Endothelial cell of umbilical vein (primary cell): ENCODE data around the gene BTAF1. TPM values are rescaled to one million over a fixed set of nuclear protein-coding genes. Genes with fewer than 3 reads are reported as not detected.

Experiments
- BruUV-seq: library from RNA; stranded (reverse); fragments of 400-500 nt; replicated peaks from 2 replicates; lab custom pipeline; 2021; lab: Mats Ljungman, UMichigan
- CTCF ChIA-PET: fragments of 300-600, 350-600 bp; sonication (Branson Sonifier 250); formaldehyde crosslinking; loops from one replicate; lab custom pipeline; 2021; ENCODE audit warnings: antibody characterized with exemption, inconsistent platforms; lab: Charles Lee
- POLR2A ChIA-PET: fragments of 300-600, 350-600 bp; sonication (Branson Sonifier 250); formaldehyde crosslinking; loops from one replicate; lab custom pipeline; 2021; ENCODE audit warnings: antibody characterized with exemption, inconsistent platforms; lab: Charles Lee
- DNase-seq: peaks from one replicate; pipeline ENCODE4 v3.0.0-alpha.2; 2011; ENCODE audit warnings: low read depth, low spot score
- FAIRE-seq: peaks from 2 replicates; lab custom pipeline; 2011; peaks lifted over from hg19 to GRCh38; lab: Jason Lieb, UNC
- H2AFZ ChIP-seq: 2 replicates; pipeline ENCODE4 v1.6.0; 2012; ENCODE audit warnings: low read depth, low read length, control low read depth, inconsistent platforms
- H3K27ac ChIP-seq: 2 replicates; pipeline ENCODE4 v1.5.1; 2011; ENCODE audit warnings: low read depth, mild to moderate bottlenecking, control low read depth, low read length, moderate library complexity; ENCODE audit not compliant: insufficient read depth
- H3K27me3 ChIP-seq, 2 experiments: 2 replicates each; pipeline versions ENCODE4 v1.6.0 to v1.6.1; 2011; ENCODE audit warnings: low read length in 2 of 2, mixed read lengths in 1 of 2; ENCODE audit not compliant: control insufficient read depth in 2 of 2, insufficient read depth in 2 of 2
- H3K36me3 ChIP-seq, 2 experiments: 2 replicates in 1 of 2; 3 replicates in 1 of 2; pipeline ENCODE4 v1.5.1; 2011; ENCODE audit warnings: low read length in 2 of 2, mild to moderate bottlenecking in 1 of 2, moderate library complexity in 1 of 2; ENCODE audit not compliant: control insufficient read depth in 2 of 2, insufficient read depth in 2 of 2; ENCODE audit errors: extremely low read depth in 1 of 2
- H3K4me1 ChIP-seq: 3 replicates; pipeline ENCODE4 v1.5.1; 2011; ENCODE audit warnings: mild to moderate bottlenecking, low read length; ENCODE audit not compliant: control insufficient read depth, insufficient read depth; ENCODE audit errors: extremely low read depth
- H3K4me2 ChIP-seq: 2 replicates; pipeline ENCODE4 v1.6.1; 2011; ENCODE audit warnings: low read length, control low read depth, mixed read lengths; ENCODE audit not compliant: insufficient read depth
- H3K4me3 ChIP-seq, 3 experiments: fragments of 200-600 bp in 1 of 3; sonication (generic), shearing (Covaris generic) in 1 of 3; replicated peaks in 1 of 3; 2 replicates each; pipeline ENCODE4 v1.5.1; 2011 to 2016; ENCODE audit warnings: control low read depth in 3 of 3, low read length in 3 of 3, mild to moderate bottlenecking in 2 of 3, inconsistent platforms in 1 of 3, low read depth in 1 of 3, moderate library complexity in 1 of 3; ENCODE audit not compliant: insufficient read depth in 1 of 3
- H3K79me2 ChIP-seq: 2 replicates; pipeline ENCODE4 v1.6.0; 2012; ENCODE audit warnings: low read length, inconsistent platforms; ENCODE audit not compliant: control insufficient read depth, insufficient read depth
- H3K9ac ChIP-seq: replicated peaks from 2 replicates; pipeline ENCODE3; 2011; ENCODE audit warnings: low read length, control low read depth; ENCODE audit not compliant: insufficient read depth; ENCODE audit errors: extremely low read depth
- H3K9me1 ChIP-seq: replicated peaks from 3 replicates; pipeline ENCODE4 v1.6.0; 2011; ENCODE audit warnings: mild to moderate bottlenecking, low read length; ENCODE audit not compliant: control insufficient read depth, insufficient read depth; ENCODE audit errors: extremely low read depth
- H3K9me3 ChIP-seq: replicated peaks from 2 replicates; pipeline ENCODE4 v1.5.1; 2012; ENCODE audit warnings: low read length, inconsistent platforms; ENCODE audit not compliant: control insufficient read depth, insufficient read depth
- H4K20me1 ChIP-seq: replicated peaks from 2 replicates; pipeline ENCODE3; 2011; ENCODE audit warnings: mild to moderate bottlenecking, low read length; ENCODE audit not compliant: control insufficient read depth, insufficient read depth; ENCODE audit errors: extremely low read depth
- CTCF ChIP-seq, 2 donors: IDR thresholded peaks; 1 replicate in 1 of 2; 2 replicates in 1 of 2; pipeline ENCODE4 v1.5.1; 2011; ENCODE audit warnings: low read length in 2 of 2, mild to moderate bottlenecking in 2 of 2, moderate library complexity in 2 of 2, control low read depth in 1 of 2, inconsistent platforms in 1 of 2, low read depth in 1 of 2; ENCODE audit not compliant: insufficient read depth in 1 of 2; ENCODE audit errors: extremely low read depth in 1 of 2
- EZH2 ChIP-seq: IDR thresholded peaks from 2 replicates; pipeline ENCODE4 v1.6.1; 2012; ENCODE audit warnings: borderline replicate concordance, low read depth, mild to moderate bottlenecking, moderate library complexity, low read length, inconsistent platforms; ENCODE audit not compliant: severe bottlenecking
- FOS ChIP-seq: IDR thresholded peaks from 2 replicates; pipeline ENCODE4 v1.6.1; 2011; ENCODE audit warnings: mild to moderate bottlenecking, low read length, moderate library complexity, borderline replicate concordance; ENCODE audit not compliant: insufficient read depth
- GATA2 ChIP-seq: IDR thresholded peaks from 2 replicates; pipeline ENCODE4 v1.7.0; 2011; ENCODE audit warnings: low read depth, mild to moderate bottlenecking, moderate library complexity, mixed read lengths, low read length; ENCODE audit not compliant: insufficient read length, insufficient read depth
- JUN ChIP-seq: IDR thresholded peaks from 2 replicates; pipeline ENCODE4 v1.6.1; 2011; ENCODE audit warnings: borderline replicate concordance, low read depth; ENCODE audit not compliant: insufficient read length, insufficient read depth
- MAX ChIP-seq: IDR thresholded peaks from 2 replicates; pipeline ENCODE4 v1.6.1; 2011; ENCODE audit not compliant: insufficient read depth, insufficient read length
- MYC ChIP-seq: IDR thresholded peaks from one replicate; pipeline ENCODE4 v1.6.1; 2011; ENCODE audit warnings: mild to moderate bottlenecking, low read depth, low read length
- POLR2A ChIP-seq: IDR thresholded peaks from 2 replicates; pipeline ENCODE4 v1.6.1; 2012; ENCODE audit warnings: low read depth, mild to moderate bottlenecking, control low read depth, low read length
- POLR2AphosphoS5 ChIP-seq: IDR thresholded peaks from 2 replicates; pipeline ENCODE4 v1.6.1; 2012; ENCODE audit warnings: low read depth, mild to moderate bottlenecking, control low read depth, low read length, moderate library complexity; ENCODE audit not compliant: insufficient read depth
- dilution Hi-C: fragments of 300-500 bp; cut with MboI; formaldehyde crosslinking; loops from one replicate; pipeline ENCODE4 v1.15.0; 2019; ENCODE audit warnings: low sequenced_read_pairs; ENCODE audit not compliant: extremely low pct_ligation_motif_present
- intact Hi-C: fragments of 100-400 bp; cut with micrococcal nuclease; formaldehyde crosslinking; loops from one replicate; pipeline ENCODE4 v1.10.0; 2022
- polyA plus RNA-seq, 4 experiments: library from polyadenylated mRNA; depleted of rRNA in 3 of 4; stranded (reverse) in 3 of 4; unstranded in 1 of 4; fragments of >200 nt; gene quantifications; 2 replicates each; pipeline versions ENCODE4 v1.2.1 to v1.2.3, GENCODE V29; 2011 to 2012; ENCODE audit warnings: missing spikeins in 1 of 4
- total RNA-seq: library from RNA; stranded (reverse); gene quantifications from 2 replicates; pipeline ENCODE4 v1.2.3, GENCODE V29; 2021

Gene BTAF1
- total and polyA plus RNA-seq, 2 donors (not counting 3 experiments of a cell fraction or from before 2014, with no cell fraction given) = 9.9 to 23.1 TPM

GRCh38 chr10:92064506-92064905 is 140.9 kb downstream of the BTAF1 start:
- Histone ChIP-seq H3K27me3 (no peaks in the 10 kb centered on the region), H3K9me3 (no peaks in the 10 kb centered on the region), H3K36me3 (no peaks in the 10 kb centered on the region), H2AFZ (no peak overlapping the region), H3K9ac (no peak overlapping the region), H3K9me1 (no peaks in the 10 kb centered on the region), H4K20me1 (no peaks in the 10 kb centered on the region), H3K4me3 (no peak overlapping the region), H3K4me2 (no peak overlapping the region), H3K27ac (no peak overlapping the region), H3K79me2 (no peaks in the 10 kb centered on the region), H3K4me1 (no peaks in the 10 kb centered on the region)
- FAIRE-seq = no peak
- ChIA-PET CTCF (no interaction called here), POLR2A (no interaction called here)
- intact Hi-C loops = no loop called here
- TF ChIP-seq EZH2 (no peak), CTCF (IDR thresholded peaks at IDR 0.05; ENCODE audit: extremely low read depth in 1 of 2, insufficient read depth in 1 of 2, low read depth in 1 of 2, low read length in 2 of 2) (no peak), FOS (no peak), MAX (no peak)
- no peak for DNase-seq
- no TSS peak for BruUV-seq
- dilution Hi-C loops = no loop called here

GRCh38 chr10:92066386-92066785 is 142.8 kb downstream of the BTAF1 start:
- H3K36me3 ChIP-seq = no peaks in the 10 kb centered on the region
- no peak overlapping the region for H3K4me3 ChIP-seq
- no peak overlapping the region for H3K9ac ChIP-seq
- intact Hi-C loops (no loop called here), dilution Hi-C loops (no loop called here)
- no peak for DNase-seq
- no peak overlapping the region for H3K4me2 ChIP-seq
- TF ChIP-seq POLR2A (no peak), FOS (no peak), EZH2 (no peak), MYC (no peak), GATA2 (no peak), MAX (no peak), POLR2AphosphoS5 (no peak), CTCF (IDR thresholded peaks at IDR 0.05; ENCODE audit: extremely low read depth in 1 of 2, insufficient read depth in 1 of 2, low read depth in 1 of 2, low read length in 2 of 2) (no peak), JUN (no peak)
- no peaks in the 10 kb centered on the region for H3K79me2 ChIP-seq
- H3K9me3 ChIP-seq = no peaks in the 10 kb centered on the region
- FAIRE-seq = no peak
- CTCF ChIA-PET = interaction anchor here (0.6 to 1.4 kb wide), 3 partner anchors 21 to 354 kb away, joined by 3 read pairs; no protein-coding TSS in a partner anchor
- H4K20me1 ChIP-seq = no peaks in the 10 kb centered on the region
- no peak overlapping the region for H3K27ac ChIP-seq
- BruUV-seq = no TSS peak
- POLR2A ChIA-PET = no interaction called here
- H2AFZ ChIP-seq = no peak overlapping the region
- no peaks in the 10 kb centered on the region for H3K4me1 ChIP-seq
- H3K9me1 ChIP-seq = no peaks in the 10 kb centered on the region
- no peaks in the 10 kb centered on the region for H3K27me3 ChIP-seq
